ENCODE data around the gene CEACAM20.
"Not testable (repeated sequence)": the region's sequence is repeated elsewhere in the genome, so short reads cannot be mapped to it uniquely, and the experiment has no call there.

CEACAM20 gene

GRCh38 chr19:44549507-44549906 is 20.0 kb upstream of the CEACAM20 start:
- DNase-seq = no peak

GRCh38 chr19:44548736-44549135 is 19.3 kb upstream of the CEACAM20 start:
- DNase-seq = no peak

DNA sequence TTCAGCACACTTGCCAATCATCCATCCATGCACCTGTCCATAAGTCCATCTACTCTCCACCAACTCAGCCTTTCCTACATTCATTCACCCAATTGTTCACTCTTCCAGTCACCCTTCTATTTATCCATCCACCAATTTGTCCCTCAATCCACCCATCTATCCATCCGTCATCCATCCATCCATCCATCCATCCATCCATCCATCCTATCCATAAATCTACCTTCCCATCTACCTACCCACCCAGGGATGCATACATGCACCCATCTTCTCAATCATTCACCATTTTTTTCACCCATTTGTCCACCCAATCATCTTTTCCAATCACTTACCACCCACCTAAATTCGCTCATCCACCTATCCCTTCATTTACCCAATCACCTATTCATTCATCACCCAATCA is 14.6 kb upstream of the CEACAM20 start:
- DNase-seq = no peak

GRCh38 chr19:44542671-44543070 is 13.2 kb upstream of the CEACAM20 start:
- no peak for DNase-seq

DNA sequence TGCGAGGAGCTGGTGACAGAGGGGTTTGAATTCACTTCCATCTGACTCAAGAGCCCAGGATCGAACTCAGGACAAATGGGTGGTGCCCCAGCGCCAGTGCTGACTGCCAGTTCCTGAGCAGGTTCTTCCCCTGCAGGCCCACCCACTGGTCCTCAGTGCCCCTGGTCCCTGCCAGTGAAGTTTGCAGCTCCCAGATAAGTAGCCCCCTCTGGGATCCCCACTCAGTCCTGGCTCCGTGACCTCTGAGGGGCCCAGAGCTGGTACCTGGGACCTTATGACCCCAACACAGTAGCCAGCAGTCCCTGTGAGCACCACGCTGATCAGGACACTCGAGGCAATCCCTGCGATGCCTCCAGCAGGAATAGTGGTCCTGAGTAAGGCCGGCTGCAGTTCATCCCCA is 11.3 kb upstream of the CEACAM20 start:
- no peak for DNase-seq

GRCh38 chr19:44539991-44540390 is 10.5 kb upstream of the CEACAM20 start:
- DNase-seq = no peak

GRCh38 chr19:44539236-44539826 is 9.9 kb upstream of the CEACAM20 start:
- no peak for DNase-seq

DNA sequence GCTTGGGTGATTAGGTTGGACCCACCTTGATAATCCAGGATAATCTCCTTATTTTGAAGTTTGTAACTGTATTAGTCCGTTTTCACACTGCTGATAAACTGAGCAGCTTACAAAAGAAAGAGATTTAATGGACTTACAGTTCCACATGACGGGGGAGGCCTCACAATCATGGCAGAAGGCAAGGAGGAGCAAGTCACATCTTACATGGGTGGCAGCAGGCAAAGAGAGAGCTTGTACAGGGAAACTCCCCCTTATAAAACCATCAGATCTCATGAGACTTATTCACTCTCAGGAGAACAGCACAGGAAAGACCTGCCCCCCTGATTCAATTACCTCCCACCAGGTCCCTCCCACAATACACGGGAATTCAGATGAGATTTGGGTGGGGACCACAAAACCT is 5.9 kb upstream of the CEACAM20 start:
- DNase-seq = not testable (repeated sequence)

DNA sequence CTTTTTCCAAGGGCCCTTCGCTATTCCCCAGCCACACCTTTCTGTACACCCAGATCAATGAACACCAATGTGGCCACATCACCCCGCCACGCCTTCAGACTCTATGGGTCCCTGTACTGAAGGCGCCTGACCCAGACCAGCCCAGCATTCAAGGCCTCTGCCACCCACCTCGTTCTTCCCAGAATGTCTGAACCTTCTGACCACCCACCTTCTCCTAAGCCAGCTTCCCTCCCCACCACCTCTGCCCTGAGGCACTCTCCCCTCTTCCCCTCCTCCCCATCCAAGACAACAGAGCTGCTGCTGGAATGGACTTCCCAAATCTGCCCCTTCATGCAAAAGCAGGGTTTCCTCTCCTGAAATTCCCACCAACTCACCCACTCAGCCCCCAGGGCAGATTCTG is 3.3 kb upstream of the CEACAM20 start:
- DNase-seq = no peak

GRCh38 chr19:44530777-44531176 is 1.3 kb upstream of the CEACAM20 start:
- no peak for DNase-seq

DNA sequence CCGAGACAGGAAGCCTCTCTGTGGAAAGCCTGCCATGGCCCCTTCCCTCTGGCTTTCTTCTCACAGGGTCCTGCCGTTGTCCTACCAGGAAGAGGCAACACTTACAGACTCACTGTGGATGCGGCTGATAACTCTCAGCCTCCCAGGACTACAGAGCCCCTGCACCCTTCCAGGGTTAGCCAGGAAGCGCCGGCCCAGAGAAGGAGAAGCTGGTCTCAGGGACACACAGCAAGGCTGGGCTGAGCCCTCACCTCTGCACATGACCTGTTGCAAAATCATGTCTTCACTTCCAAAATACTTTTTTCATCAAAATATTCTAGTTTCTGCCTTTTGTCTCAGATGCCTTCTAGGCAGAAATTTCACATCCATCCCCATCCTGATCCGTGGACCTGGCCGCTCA is 1.9 kb downstream of the CEACAM20 start:
- DNase-seq = no peak

- DNase-seq = no peak
Observed at GRCh38 chr19:44525721-44526430, 3.6 kb downstream of the CEACAM20 start.

GRCh38 chr19:44521370-44521769 is 8.1 kb downstream of the CEACAM20 start:
- DNase-seq = no peak

GRCh38 chr19:44517146-44517545 is 12.3 kb downstream of the CEACAM20 start:
- no peak for DNase-seq

DNA sequence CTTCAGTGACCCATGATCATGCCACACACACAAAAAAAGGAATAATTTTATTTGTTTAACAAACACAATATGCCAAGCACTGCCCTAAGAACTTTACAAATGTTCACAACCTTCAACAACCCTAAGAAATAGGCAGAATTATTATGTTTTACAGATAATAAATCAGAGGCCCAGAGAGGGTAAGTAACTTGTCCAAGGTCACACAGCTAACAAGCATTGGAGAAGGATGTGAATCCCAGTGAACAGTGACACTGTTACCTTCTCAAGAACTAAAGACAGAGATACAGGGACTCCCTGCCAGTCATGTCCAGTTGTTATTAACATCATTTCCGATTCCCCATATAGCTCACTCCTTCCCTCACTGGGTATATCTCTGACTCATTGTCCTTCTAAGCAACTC is 13.6 kb downstream of the CEACAM20 start:
- DNase-seq = no peak

GRCh38 chr19:44515031-44515430 is 14.4 kb downstream of the CEACAM20 start:
- no peak for DNase-seq

DNA sequence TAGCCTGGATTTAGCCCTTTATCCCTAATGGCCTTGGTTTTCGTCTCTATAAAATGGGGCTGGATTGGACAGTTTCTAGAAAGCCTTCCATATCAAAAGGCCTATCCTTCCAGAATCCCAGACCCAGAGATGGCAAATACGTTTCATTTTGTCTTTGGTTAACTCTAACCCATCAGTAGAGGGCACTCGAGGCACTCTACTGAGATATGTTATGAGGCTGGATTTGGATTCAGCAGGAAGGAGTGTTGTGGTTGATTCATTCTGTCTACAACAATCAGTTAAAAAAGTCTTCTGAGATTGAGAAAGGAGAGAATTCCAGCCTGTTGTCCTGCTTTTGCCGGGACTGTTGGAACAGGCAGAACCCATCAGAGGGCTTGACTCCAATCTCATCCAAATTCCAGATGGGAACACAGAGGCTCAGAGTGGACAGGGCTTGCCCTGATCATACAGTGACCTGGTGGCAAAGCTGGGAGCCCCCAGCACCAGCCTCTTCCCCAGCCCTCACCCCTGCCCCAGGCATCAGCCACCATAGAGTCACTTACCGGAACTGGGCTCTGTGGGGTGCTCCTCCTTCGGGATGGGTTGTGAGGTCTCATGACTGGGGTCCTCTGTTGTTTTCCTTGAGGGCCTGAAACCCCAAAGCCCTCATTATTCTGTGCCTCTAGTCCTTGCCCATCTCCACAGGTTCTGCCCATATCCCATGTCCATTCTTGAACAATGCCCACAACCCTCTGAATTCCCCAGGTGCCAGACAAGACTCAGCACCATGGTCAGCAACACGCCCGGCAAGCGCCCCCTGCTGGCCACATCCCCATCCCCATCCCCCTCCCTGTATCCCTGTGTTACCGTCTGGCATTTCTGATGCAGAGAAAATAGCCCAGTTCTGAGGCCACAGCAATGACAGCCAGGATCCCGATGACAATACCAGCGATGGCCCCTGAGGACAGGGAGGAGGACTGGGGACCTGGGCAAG is 16.9 kb downstream of the CEACAM20 start:
- DNase-seq = no peak

- no peak for DNase-seq
Observed at GRCh38 chr19:44509478-44509877, 20.0 kb downstream of the CEACAM20 start.

GRCh38 chr19:44499962-44500949 is 29.2 kb downstream of the CEACAM20 start, which contains the start of gene ZNF180:
ZNF180 (minus strand) TSS chr19:44500522; CDS start chr19:44497334, 3,188 bp downstream.
- peak; percentile 76 to 99 (median 93) for DNase-seq

DNA sequence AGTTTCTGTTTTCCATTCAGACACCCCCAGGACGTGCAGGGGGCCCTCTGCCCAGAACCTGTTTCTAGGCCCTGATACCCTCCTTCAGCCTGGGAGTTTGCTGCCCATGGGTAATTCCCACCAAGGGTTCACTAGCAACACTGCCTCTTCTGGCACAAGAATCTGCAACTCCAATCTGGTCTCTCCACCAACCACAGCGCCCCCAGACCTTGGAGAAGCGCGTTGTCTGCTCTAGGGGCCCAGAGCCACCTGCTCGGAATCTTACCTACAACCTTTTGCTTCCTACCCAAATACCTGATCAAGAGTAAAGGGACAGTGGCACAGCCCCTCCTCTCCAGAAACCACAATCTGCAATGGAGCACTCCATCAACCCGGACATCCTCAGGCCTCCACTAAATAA is 29.9 kb downstream of the CEACAM20 start:
- peak in 1 of 51 donors; percentile 36 for DNase-seq

DNA sequence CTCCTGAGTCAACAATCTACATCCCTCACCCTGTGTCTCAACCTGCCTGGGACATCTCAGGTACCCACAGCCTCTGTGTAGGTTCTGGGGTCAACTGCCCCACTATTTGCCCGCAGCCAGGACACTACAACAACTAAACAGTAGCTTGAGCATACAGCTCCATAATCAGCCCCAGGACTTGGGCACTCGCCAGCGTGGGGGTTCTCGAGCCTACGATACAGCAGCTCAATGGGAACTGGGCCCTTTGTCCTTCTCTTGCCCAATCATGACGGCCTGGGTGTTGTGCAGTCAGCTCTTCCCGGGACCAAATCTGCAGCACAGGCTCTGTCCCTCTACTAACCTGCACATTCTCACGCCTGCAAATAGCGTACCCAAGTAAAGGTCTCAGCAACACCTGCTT is 30.5 kb downstream of the CEACAM20 start:
- DNase-seq = no peak

Measured in hypothalamus (tissue), 51 donors.